GM19043 (cell line): ENCODE measurements around the gene CFAP299.
"Not testable (repeated sequence)": the region's sequence is repeated elsewhere in the genome, so short reads cannot be mapped to it uniquely, and the experiment has no call there.

Experiments
- ATAC-seq: cut with Tn5 transposase; IDR thresholded peaks from one replicate; pipeline ENCODE4 v1.9.1; 2021; ENCODE audit warnings: low read depth; ENCODE audit not compliant: unreplicated experiment

CFAP299 gene

GRCh38 chr4:80324171-80324570 is 11.4 kb upstream of the CFAP299 start:
- ATAC-seq = no peak

GRCh38 chr4:80331693-80332092 is 3.8 kb upstream of the CFAP299 start:
- no peak for ATAC-seq

GRCh38 chr4:80333121-80333520 is 2.4 kb upstream of the CFAP299 start:
- ATAC-seq = no peak

DNA sequence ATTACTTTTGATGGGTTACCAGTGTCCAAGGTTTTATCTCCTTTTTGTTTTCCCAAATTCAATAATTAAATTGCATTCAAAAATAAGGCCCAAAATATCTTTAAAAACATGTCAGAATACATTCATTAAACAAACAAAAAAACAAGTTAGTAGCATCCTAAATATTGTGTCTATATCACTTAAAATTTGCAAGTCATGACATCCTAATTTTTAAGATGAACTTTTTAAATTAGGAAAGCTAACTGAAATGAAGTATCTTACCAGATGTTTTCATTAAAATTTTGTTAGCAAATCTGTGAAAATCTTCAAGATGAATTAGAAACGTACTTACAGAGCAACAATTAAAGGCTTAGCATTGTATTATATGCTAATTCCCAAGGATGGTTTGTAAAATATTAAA is 962 bp upstream of the CFAP299 start:
- no peak for ATAC-seq

DNA sequence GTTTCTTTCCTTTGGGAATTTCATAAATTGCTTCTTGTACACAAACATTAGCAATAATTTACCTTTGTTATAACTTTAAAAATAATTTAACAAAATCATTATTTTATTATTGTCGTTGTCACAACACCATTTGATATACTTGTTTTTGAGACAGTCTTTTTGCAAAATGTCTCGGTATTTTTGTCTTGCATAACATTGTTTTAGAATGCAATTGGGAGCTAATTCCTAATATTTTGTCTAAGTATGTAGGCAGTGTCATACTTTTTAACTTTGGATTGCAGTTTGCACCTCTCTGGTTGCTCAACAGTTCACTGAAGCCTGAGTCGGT is 340 bp upstream of the CFAP299 start:
- ATAC-seq = no peak

- ATAC-seq = no peak
These were observed 1.1 kb downstream of the CFAP299 start for GRCh38 chr4:80336582-80336981.

DNA sequence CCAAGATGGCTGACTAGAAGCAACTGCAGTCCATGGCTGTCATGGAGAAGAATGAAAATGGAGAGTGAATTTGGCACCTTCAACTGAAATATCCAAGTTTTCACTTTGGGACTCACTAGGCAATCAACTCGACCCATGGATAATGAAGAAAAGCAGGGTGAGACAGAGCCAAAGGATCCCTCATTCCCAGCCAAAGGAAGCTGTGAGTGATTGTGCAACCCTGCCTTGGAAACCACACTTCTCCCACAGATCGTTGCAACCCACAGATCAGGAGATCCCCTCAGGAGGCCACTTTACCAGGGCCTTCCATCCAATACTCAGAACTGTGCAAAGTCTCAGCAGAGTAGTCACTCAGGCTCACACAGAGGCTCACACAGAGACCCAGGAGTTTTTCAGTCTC is 4.5 kb downstream of the CFAP299 start:
- no peak for ATAC-seq

GRCh38 chr4:80342684-80343083 is 7.2 kb downstream of the CFAP299 start:
- not testable (repeated sequence) for ATAC-seq

- ATAC-seq = no peak
These were observed 8.4 kb downstream of the CFAP299 start for GRCh38 chr4:80343887-80344286.

GRCh38 chr4:80360084-80360483 is 24.6 kb downstream of the CFAP299 start:
- ATAC-seq = no peak

DNA sequence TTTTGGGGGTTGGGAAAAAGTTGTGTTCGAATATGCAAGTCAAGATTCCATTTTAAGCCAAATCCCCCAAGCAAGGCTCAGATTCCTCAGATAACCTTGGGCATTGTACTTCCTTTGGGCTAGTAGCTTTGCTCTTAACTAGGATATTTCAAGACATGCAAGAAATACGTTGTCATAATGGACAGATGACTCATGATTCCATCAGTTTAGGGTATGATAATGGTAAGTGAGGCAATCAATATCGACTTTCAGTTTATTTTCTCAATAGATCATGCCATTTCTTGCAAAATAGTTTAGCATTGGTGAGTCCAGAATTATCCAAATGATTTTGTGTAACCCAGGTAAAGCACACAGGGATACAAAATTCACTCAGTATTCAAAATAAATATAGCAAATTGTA is 25.4 kb downstream of the CFAP299 start:
- ATAC-seq = no peak

DNA sequence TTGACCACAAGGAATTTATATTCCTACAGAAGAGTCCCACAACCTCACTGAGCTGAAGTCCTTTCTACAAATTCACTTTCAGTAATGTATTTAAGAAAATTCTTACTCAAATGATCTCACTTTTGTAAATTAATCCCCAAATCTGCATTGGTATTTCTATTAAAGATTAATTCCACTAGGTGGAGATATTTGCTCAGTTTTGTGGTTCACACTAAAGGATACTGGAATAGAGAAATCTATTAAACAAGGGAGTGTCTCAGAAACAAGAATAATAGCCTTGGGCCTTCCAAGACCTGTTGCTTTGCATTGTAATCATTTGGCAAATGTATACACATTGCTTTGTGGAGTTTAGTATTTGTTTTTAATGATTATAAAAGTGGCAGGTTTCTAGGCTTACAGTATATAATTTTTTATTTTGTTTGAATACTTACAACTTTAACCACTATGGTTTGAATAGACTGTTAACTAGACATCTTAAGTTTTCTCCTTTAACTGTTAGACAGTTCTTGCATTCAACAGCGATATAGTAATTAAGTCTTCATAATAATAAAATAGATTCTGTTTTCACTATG is 25.9 kb downstream of the CFAP299 start:
- no peak for ATAC-seq

DNA sequence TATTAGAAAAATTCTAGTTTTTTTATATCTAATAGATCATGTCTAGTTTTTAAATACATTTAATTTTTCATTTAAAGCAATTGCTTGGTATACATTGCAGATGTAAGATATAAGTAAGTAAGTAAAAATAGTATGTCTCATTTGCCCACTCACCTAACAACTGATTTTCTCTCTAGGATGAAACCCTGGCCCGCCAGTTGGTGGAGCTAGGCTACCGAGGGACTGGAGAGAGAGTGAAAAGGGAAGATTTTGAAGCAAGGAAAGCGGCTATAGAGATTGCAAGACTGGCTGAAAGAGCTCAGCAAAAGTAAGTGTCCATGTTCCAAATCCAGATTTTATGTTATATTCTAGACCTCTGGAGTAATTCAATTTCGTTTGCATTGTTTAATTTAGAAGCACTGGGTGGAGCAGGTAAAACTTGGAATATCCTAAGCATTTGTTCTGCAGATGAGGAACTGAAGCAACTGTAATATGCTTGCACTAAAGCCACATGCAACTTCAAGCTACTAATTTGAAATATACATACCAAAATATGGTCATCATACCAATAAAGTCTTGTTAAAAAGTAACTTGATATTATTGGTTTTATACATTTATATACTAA is 27.1 kb downstream of the CFAP299 start:
- ATAC-seq = no peak

DNA sequence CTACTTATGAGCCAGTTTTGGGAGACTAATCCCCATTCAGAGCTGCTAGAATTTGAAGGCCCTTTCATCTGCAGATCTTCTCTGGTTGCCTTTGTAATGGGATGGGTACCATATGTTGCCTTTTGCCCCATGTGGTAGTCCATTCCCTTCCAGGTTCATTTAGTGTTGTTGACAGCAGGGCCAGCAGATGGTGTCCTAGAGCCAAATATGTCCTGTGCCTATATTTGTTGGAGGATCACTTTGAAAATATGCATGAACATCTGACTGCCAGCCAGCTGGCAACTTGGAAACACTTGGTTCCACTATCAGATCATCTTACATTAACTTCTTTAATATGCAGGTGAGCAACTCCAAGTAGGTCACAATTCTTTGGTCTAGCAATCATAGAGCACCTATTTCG is 30.4 kb downstream of the CFAP299 start:
- no peak for ATAC-seq

DNA sequence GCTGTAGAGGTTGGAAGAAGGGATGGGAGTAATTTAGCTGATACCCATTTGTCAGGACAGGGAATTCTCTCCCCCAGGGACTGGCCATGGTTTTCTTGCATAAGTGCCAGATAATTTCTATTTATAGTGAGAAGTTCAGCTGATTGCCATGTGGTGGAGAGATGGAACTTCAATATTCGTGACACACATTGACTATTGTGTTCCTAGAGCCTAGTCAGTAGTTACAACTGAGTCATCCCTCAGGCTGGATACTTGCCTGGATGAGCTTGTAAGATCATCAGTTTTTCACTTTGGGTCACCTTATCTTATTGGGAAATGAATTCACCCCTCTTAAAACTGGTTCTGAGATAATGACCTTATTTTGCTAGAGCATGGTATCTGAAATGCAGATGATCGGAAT is 32.2 kb downstream of the CFAP299 start:
- ATAC-seq = no peak

DNA sequence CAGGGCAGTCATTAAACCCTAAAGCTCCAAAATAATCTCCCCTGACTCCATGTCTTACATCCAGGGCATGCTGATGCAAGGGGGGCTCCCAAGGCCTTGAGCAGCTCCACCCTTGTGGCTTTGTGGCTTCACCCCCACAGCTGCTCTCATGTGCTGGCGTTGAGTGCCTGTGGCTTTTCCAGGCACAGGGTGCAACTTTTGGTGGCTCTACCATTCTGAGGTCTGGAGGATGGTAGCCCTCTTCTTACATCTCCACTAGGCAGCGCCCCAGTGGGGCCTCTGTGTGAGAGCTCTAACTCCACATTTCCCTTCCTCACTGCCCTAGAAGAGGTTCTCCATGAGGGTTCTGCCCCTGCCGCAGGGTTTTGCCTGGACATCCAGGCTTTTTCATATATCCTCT is 35.1 kb downstream of the CFAP299 start:
- no peak for ATAC-seq

- ATAC-seq = no peak
These were observed 35.5 kb downstream of the CFAP299 start for GRCh38 chr4:80371046-80371445.

DNA sequence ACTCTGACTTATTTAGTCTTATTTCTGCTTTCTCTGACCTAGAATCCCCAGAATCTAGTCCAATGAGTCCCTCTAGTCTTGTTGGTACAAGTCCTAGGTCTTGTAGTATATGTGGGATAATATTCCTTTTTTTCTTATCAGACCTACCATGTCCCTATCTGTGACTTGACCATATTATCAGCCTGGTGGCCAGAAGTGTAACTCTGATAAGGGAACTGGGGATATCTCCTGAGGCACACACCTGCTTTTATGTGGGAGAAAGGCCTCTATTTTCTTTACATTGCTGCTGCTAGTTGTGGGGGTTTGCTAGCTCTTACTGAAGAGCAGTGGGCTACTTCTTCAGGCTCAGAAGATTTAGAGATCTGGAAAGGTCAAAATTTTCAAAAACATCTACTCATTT is 38.6 kb downstream of the CFAP299 start:
- no peak for ATAC-seq

- ATAC-seq = no peak
These were observed 46.7 kb downstream of the CFAP299 start for GRCh38 chr4:80382090-80382832.

- no peak for ATAC-seq
These were observed 50.1 kb downstream of the CFAP299 start for GRCh38 chr4:80385397-80386280.

DNA sequence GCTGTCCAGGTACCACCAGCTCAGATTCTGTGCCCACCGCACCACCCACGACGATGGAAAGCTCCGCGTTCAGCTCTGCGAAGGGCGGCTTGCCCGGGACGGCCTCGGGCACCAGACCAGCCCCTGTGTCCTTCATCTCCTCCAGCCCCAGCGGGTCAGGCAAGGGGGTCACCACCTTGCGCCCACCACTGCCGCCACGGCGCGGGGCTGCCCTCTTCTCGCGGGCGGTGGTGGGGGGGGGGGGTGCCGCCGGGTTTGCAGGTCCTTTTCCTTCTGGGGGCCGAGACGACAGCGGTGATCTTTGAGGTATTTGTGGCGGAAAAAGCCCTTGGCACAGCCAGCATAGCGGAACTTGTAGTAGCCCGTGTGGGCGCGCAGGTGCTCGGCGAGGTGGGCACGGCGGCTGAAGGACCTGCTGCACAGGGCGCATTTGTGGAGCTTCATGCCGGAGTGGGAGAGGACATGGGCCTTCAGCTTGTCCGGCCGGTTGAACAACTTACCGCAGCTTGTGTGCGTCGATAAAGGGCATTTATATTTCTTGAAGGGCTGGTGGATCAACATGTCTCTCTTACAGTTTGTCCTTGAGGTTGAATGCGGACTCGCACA is 50.9 kb downstream of the CFAP299 start:
- ATAC-seq = no peak
